ENCODE measurements around the gene ADORA1. TPM values are rescaled to one million over a fixed set of nuclear protein-coding genes. Genes with fewer than 3 reads are reported as not detected.
A peak's percentile ranks its signal among the peaks of the same experiment; 100 is the strongest.

The ADORA1 gene
- total RNA-seq, 2 donors from 2014 or later = 0.15 to 0.18 TPM

DNA sequence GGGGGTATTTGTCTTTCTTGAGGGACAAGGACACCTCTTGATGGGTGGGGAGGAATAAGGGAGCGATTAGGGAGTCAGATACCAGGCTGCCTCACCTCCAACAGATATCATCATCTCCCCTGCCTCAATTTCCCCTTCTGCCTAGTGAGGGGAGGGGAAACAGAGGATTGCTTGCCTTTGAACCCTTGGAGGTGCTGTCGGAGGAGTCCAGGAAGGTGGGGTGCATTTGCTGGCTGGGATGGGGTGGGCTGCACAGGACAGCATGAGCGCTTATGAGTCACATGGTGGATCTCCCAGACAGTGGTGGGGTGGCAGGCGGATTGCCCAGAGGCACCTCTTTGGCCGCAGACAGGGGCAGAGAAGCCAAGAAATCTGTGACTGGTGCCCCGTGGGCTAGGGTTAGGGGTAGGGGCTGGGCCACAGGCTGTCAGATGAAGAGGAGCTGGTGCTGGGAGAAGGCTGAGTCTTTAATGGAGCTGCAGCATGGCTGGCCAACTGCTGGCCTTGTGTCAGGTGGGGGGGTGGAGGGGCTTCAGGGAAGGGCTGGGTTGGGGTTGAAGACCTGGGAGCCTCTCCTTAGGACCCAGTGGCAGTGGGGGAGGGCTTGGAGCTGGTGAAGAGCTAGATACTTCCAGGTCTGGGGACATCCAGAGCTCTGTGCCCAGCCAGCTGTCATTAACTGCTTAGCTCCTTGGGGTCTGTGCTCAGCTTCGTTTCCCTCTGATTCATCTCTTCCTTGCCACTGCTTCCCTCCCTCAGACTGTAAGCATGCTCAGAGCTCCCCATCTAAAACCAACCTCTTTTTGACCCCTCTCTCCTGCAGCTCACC lies 7.0 kb upstream of the ADORA1 start:
- Mint-ChIP-seq H3K27ac (no peak overlapping the region), H3K4me1 (peaks cover 8% of the 10 kb centered on the region), H3K27me3 (peaks cover 96% of the 10 kb centered on the region), H3K36me3 (ENCODE audit: low read depth) (peaks cover 7% of the 10 kb centered on the region), H3K4me3 (no peak overlapping the region)
- ATAC-seq (no peak), DNase-seq (no peak)
- H3K9me3 ChIP-seq (ENCODE audit: control insufficient read depth, low read length, poor library complexity, severe bottlenecking) = no peaks in the 10 kb centered on the region

- DNase-seq (no peak), ATAC-seq (no peak)
- no peaks in the 10 kb centered on the region for H3K9me3 ChIP-seq (ENCODE audit: control insufficient read depth, low read length, poor library complexity, severe bottlenecking)
- peaks cover 11% of the 10 kb centered on the region for H3K4me1 Mint-ChIP-seq
- no peak overlapping the region for H3K4me3 Mint-ChIP-seq
- H3K27ac Mint-ChIP-seq = no peak overlapping the region
- peaks cover 7% of the 10 kb centered on the region for H3K36me3 Mint-ChIP-seq (ENCODE audit: low read depth)
- peaks cover 97% of the 10 kb centered on the region for H3K27me3 Mint-ChIP-seq
Observed at GRCh38 chr1:203121186-203122015, 6.1 kb upstream of the ADORA1 start.

DNA sequence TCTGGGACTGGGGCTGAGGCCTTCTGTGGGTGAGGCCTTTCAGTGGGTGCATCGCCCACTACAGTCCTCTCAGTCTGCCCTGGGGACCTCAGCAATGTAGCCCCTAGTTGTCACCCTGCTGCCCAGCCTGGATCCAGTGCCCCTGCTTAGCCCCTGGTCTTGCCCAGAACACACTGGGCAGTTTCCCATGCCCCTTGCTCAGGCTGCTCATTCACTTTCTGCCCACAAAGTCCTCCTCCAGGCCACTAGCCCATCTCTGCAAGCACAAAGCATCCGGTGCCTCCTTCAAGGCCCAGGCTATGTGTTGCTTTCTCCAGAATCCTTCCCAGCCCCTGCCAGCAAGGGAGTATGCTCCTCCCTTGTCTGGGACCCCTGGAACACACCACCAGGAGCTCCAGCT lies 5.4 kb upstream of the ADORA1 start:
- Mint-ChIP-seq H3K27me3 (peaks cover 97% of the 10 kb centered on the region), H3K4me1 (peaks cover 17% of the 10 kb centered on the region), H3K27ac (no peak overlapping the region), H3K36me3 (ENCODE audit: low read depth) (peaks cover 11% of the 10 kb centered on the region), H3K4me3 (no peak overlapping the region)
- ATAC-seq (no peak), DNase-seq (no peak)
- H3K9me3 ChIP-seq (ENCODE audit: control insufficient read depth, low read length, poor library complexity, severe bottlenecking) = no peaks in the 10 kb centered on the region

DNA sequence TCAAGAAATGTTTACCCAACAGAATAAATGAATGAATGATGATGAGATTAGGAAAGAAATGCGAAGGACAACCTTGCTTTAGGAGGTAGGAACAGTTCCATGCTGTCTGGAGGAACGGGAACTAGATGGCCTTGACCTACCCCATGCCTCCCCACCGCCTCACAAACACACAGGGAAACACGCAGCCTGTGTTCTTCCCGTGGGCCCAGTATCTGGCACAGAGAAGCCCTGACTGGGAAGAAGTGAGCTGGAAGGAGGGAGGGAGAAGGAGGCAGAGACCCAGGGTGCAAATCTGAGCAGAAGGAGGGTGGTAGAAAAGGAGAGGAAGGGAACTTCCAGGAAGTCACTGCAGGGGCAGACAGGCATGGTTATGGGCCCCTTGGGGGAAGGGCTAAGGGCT lies 3.5 kb upstream of the ADORA1 start:
- DNase-seq = no peak
- peaks cover 95% of the 10 kb centered on the region for H3K27me3 Mint-ChIP-seq
- no peak overlapping the region for H3K4me3 Mint-ChIP-seq
- H3K9me3 ChIP-seq (ENCODE audit: control insufficient read depth, low read length, poor library complexity, severe bottlenecking) = no peaks in the 10 kb centered on the region
- H3K4me1 Mint-ChIP-seq = peaks cover 21% of the 10 kb centered on the region
- H3K36me3 Mint-ChIP-seq (ENCODE audit: low read depth) = peaks cover 13% of the 10 kb centered on the region
- ATAC-seq = no peak
- H3K27ac Mint-ChIP-seq = no peak overlapping the region

GRCh38 chr1:203124546-203125317 lies 2.8 kb upstream of the ADORA1 start:
- H3K27me3 Mint-ChIP-seq = peaks cover 95% of the 10 kb centered on the region
- peaks cover 17% of the 10 kb centered on the region for H3K36me3 Mint-ChIP-seq (ENCODE audit: low read depth)
- no peak overlapping the region for H3K4me3 Mint-ChIP-seq
- H3K27ac Mint-ChIP-seq = no peak overlapping the region
- no peak for DNase-seq
- H3K4me1 Mint-ChIP-seq = peaks cover 21% of the 10 kb centered on the region
- no peaks in the 10 kb centered on the region for H3K9me3 ChIP-seq (ENCODE audit: control insufficient read depth, low read length, poor library complexity, severe bottlenecking)
- ATAC-seq = no peak

- Mint-ChIP-seq H3K4me3 (no peak overlapping the region), H3K36me3 (ENCODE audit: low read depth) (peaks cover 14% of the 10 kb centered on the region), H3K27ac (no peak overlapping the region), H3K4me1 (peaks cover 21% of the 10 kb centered on the region), H3K27me3 (peaks cover 91% of the 10 kb centered on the region)
- no peak for DNase-seq
- no peaks in the 10 kb centered on the region for H3K9me3 ChIP-seq (ENCODE audit: control insufficient read depth, low read length, poor library complexity, severe bottlenecking)
- ATAC-seq = no peak
Observed at GRCh38 chr1:203126151-203126865, 1.2 kb upstream of the ADORA1 start.

GRCh38 chr1:203126866-203127665 lies 460 bp upstream of the ADORA1 start:
- Mint-ChIP-seq H3K27ac (no peak overlapping the region), H3K4me1 (peaks cover 16% of the 10 kb centered on the region), H3K36me3 (ENCODE audit: low read depth) (peaks cover 10% of the 10 kb centered on the region), H3K4me3 (peak overlapping the region; percentile 80), H3K27me3 (peaks cover 88% of the 10 kb centered on the region)
- no peak for ATAC-seq
- no peak for DNase-seq
- H3K9me3 ChIP-seq (ENCODE audit: control insufficient read depth, low read length, poor library complexity, severe bottlenecking) = no peaks in the 10 kb centered on the region

GRCh38 chr1:203128431-203128715 lies 847 bp downstream of the ADORA1 start:
- ATAC-seq (no peak), DNase-seq (no peak)
- H3K36me3 Mint-ChIP-seq (ENCODE audit: low read depth) = peaks cover 10% of the 10 kb centered on the region
- no peak overlapping the region for H3K27ac Mint-ChIP-seq
- H3K4me1 Mint-ChIP-seq = peaks cover 13% of the 10 kb centered on the region
- H3K27me3 Mint-ChIP-seq = peaks cover 80% of the 10 kb centered on the region
- no peak overlapping the region for H3K4me3 Mint-ChIP-seq
- no peaks in the 10 kb centered on the region for H3K9me3 ChIP-seq (ENCODE audit: control insufficient read depth, low read length, poor library complexity, severe bottlenecking)

- no peak overlapping the region for H3K27ac Mint-ChIP-seq
- peaks cover 13% of the 10 kb centered on the region for H3K4me1 Mint-ChIP-seq
- peaks cover 80% of the 10 kb centered on the region for H3K27me3 Mint-ChIP-seq
- no peaks in the 10 kb centered on the region for H3K9me3 ChIP-seq (ENCODE audit: control insufficient read depth, low read length, poor library complexity, severe bottlenecking)
- H3K4me3 Mint-ChIP-seq = no peak overlapping the region
- no peak for ATAC-seq
- H3K36me3 Mint-ChIP-seq (ENCODE audit: low read depth) = peaks cover 10% of the 10 kb centered on the region
- no peak for DNase-seq
Observed at GRCh38 chr1:203128716-203129500, 1.4 kb downstream of the ADORA1 start.

DNA sequence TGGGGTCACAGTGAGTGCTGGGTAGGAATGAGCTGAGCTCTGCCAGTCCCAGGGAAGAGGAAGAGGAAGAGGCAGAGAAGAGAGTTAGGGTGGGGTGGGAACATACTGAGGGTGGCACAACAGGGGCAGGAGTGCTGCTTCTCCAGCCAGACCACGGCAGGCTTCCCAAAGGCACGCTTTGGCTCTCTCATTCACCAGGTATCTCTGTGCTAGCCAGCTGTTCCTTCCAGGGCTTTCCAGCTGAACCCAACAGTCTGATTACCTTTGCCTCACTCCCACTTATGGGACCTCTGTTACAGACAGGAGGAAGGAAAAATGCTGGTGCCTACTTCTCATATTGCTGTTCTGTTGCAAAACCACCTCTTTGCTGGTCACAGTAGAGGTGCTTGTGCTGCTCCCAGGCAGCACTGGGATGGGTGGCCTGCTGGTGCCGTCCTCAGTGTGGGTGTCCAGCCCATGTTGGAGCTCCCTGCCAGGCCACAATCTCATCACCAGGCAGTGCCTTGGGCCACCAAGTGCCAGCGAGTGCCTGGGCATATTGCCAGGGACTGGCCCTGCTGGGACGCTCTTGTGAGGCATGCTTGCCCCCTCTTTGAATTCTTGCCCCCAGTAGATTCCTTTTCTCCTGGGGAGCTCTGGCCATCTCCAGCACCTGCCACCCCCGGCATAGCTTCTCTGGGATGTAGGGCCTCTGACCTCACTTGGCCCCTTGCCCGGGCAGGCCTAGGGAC lies 2.1 kb downstream of the ADORA1 start:
- Mint-ChIP-seq H3K36me3 (ENCODE audit: low read depth) (peaks cover 10% of the 10 kb centered on the region), H3K27me3 (peaks cover 75% of the 10 kb centered on the region), H3K4me3 (no peak overlapping the region), H3K4me1 (peaks cover 13% of the 10 kb centered on the region), H3K27ac (no peak overlapping the region)
- H3K9me3 ChIP-seq (ENCODE audit: control insufficient read depth, low read length, poor library complexity, severe bottlenecking) = no peaks in the 10 kb centered on the region
- no peak for DNase-seq
- no peak for ATAC-seq

- peaks cover 13% of the 10 kb centered on the region for H3K4me1 Mint-ChIP-seq
- DNase-seq (no peak), ATAC-seq (no peak)
- no peak overlapping the region for H3K4me3 Mint-ChIP-seq
- no peaks in the 10 kb centered on the region for H3K9me3 ChIP-seq (ENCODE audit: control insufficient read depth, low read length, poor library complexity, severe bottlenecking)
- H3K36me3 Mint-ChIP-seq (ENCODE audit: low read depth) = peaks cover 10% of the 10 kb centered on the region
- peaks cover 67% of the 10 kb centered on the region for H3K27me3 Mint-ChIP-seq
- H3K27ac Mint-ChIP-seq = no peak overlapping the region
Observed at GRCh38 chr1:203130358-203130985, 2.9 kb downstream of the ADORA1 start.
